Stimulated activated CD4-positive, alpha-beta T cell treated with anti-CD3 and anti-CD28 coated beads, Interleukin-15, amount 100 ng/mL, for 1 hour (primary cell): ENCODE data around the gene CREB3.

Source experiments
- DNase-seq, 2 donors: peaks; one replicate each; pipeline ENCODE4 v3.0.0-alpha.2; 2020; ENCODE audit warnings: low read depth in 1 of 2, low spot score in 1 of 2

The CREB3 gene

GRCh38 chr9:35774907-35775635 is 42.6 kb downstream of the CREB3 start:
- DNase-seq, result no peak

GRCh38 chr9:35776018-35776417 is 43.6 kb downstream of the CREB3 start:
- DNase-seq, result no peak

DNA sequence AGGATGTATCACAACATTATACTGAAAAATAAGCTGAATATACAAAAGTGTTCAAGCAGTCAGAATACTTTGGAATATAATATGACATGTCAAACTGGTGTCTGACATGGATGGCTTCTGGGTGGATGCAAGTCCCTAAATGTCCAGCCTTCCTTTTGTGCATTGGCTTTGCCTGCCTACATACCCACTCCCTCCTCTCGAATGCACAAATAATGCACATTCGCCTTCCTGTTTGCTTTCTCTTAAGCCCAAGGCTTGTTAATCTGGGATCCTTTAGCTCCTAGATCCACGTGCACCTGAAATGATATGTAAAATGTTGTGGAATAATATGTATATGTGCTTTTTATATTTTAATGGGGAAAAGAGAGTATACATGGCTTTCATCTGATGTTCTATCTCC is 46.0 kb downstream of the CREB3 start:
- no peak for DNase-seq

DNA sequence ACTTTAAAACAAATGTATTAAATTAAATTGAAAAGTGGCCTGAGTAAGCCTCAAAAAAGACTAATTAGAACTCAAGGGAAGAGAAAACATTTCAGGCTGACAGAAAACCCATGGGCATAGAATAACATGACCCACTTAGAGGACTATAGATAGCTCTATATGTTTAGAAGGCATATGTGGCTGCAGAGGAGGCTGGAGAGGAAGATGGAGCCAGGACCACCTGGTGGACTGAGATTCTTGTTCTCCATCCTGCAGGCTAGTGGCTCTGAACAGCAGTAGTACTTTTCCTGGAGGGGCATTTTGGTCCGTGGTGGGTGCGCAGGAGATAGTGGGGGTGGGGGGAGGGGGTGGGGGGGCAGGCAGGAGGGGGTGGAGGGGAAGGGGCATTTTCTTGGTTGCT is 48.6 kb downstream of the CREB3 start:
- DNase-seq, result no peak

DNA sequence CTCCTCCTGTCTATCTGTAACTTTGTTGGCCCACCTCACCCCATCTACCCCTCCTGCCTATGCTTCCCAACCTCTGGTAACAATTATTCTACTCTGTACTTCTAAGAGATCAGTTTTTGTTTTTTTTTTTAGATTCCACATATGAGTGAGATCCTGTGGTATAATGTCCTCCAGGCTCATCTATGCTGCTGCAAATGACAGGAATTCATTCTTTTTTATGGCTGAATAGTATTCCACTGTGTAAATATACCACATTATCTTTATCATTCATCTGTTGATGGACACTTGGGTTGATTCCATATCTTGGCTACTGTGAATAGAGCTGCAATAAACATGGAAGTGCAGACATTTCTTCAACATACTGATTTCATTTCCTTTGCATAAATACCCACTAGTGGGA is 51.0 kb downstream of the CREB3 start:
- DNase-seq, result no peak
